Astrocyte (in vitro differentiated cells and primary cell): ENCODE results near the gene PPP2R2C. TPM values are rescaled to one million over a fixed set of nuclear protein-coding genes. Genes with fewer than 3 reads are reported as not detected.

Experiments used
- DNase-seq: peaks from one replicate; pipeline ENCODE4 v3.0.0-alpha.2; 2010; ENCODE audit warnings: low read depth
- FAIRE-seq: peaks from 2 replicates; lab custom pipeline; 2011; peaks lifted over from hg19 to GRCh38; lab: Jason Lieb, UNC
- H2AFZ ChIP-seq: 2 replicates; pipeline ENCODE4 v1.6.0; 2012; ENCODE audit warnings: low read depth, low read length, inconsistent platforms
- H3K27ac ChIP-seq: 2 replicates; pipeline ENCODE4 v1.5.1; 2011; ENCODE audit warnings: low read depth, low read length, inconsistent platforms
- H3K27me3 ChIP-seq: 2 replicates; pipeline ENCODE4 v1.6.0; 2011; ENCODE audit warnings: low read length, inconsistent platforms; ENCODE audit not compliant: insufficient read depth
- H3K36me3 ChIP-seq: 2 replicates; pipeline ENCODE4 v1.5.1; 2011; ENCODE audit warnings: low read length, inconsistent platforms; ENCODE audit not compliant: insufficient read depth
- H3K4me1 ChIP-seq: 2 replicates; pipeline ENCODE4 v1.5.1; 2011; ENCODE audit warnings: low read length, inconsistent platforms; ENCODE audit not compliant: insufficient read depth
- H3K4me2 ChIP-seq: 2 replicates; pipeline ENCODE4 v1.6.0; 2012; ENCODE audit warnings: low read length, inconsistent platforms
- H3K4me3 ChIP-seq: 2 replicates; pipeline ENCODE4 v1.5.1; 2011; ENCODE audit warnings: low read depth, mild to moderate bottlenecking, low read length, inconsistent platforms; ENCODE audit not compliant: insufficient read depth
- H3K79me2 ChIP-seq: 2 replicates; pipeline ENCODE4 v1.6.0; 2012; ENCODE audit warnings: mild to moderate bottlenecking, low read length, inconsistent platforms; ENCODE audit not compliant: insufficient read depth
- H3K9ac ChIP-seq: 2 replicates; pipeline ENCODE4 v1.6.0; 2012; ENCODE audit warnings: mild to moderate bottlenecking, low read length, inconsistent platforms
- H3K9me3 ChIP-seq: 2 replicates; pipeline ENCODE4 v1.5.1; 2012; ENCODE audit warnings: low read depth, mild to moderate bottlenecking, low read length, inconsistent platforms; ENCODE audit not compliant: insufficient read depth
- H4K20me1 ChIP-seq: 2 replicates; pipeline ENCODE4 v1.6.0; 2012; ENCODE audit warnings: low read length, inconsistent platforms; ENCODE audit not compliant: insufficient read depth
- H3K27ac Mint-ChIP-seq: one replicate; pipeline ENCODE4 v1.8.0; 2021; ENCODE audit warnings: mild to moderate bottlenecking, mixed read lengths; ENCODE audit not compliant: unreplicated experiment
- H3K27me3 Mint-ChIP-seq: one replicate; pipeline ENCODE4 v1.8.0; 2021; ENCODE audit warnings: low read depth, mixed read lengths; ENCODE audit not compliant: unreplicated experiment
- H3K36me3 Mint-ChIP-seq: one replicate; pipeline ENCODE4 v1.8.0; 2021; ENCODE audit warnings: low read depth, mixed read lengths; ENCODE audit not compliant: unreplicated experiment
- H3K4me1 Mint-ChIP-seq: one replicate; pipeline ENCODE4 v1.8.0; 2021; ENCODE audit warnings: low read depth, mixed read lengths; ENCODE audit not compliant: unreplicated experiment
- H3K4me3 Mint-ChIP-seq: one replicate; pipeline ENCODE4 v1.8.0; 2021; ENCODE audit warnings: mild to moderate bottlenecking, moderate library complexity, mixed read lengths; ENCODE audit not compliant: unreplicated experiment
- H3K9me3 Mint-ChIP-seq: one replicate; pipeline ENCODE4 v1.8.0; 2021; ENCODE audit warnings: mild to moderate bottlenecking, mixed read lengths; ENCODE audit not compliant: unreplicated experiment
- EZH2 ChIP-seq: IDR thresholded peaks from 2 replicates; pipeline ENCODE4 v1.6.1; 2012; ENCODE audit warnings: mild to moderate bottlenecking, low read length, inconsistent platforms; ENCODE audit not compliant: insufficient read depth
- total RNA-seq: library from RNA; stranded (reverse); gene quantifications from 2 replicates; pipeline ENCODE4 v1.2.1, GENCODE V29; 2021
- TF ChIP-seq, protein P1 (sequence below): IDR thresholded peaks from 2 replicates; pipeline ENCODE4 v1.5.1; 2011; ENCODE audit warnings: low read depth, mild to moderate bottlenecking, inconsistent platforms, low read length, moderate library complexity; ENCODE audit not compliant: insufficient read depth

The PPP2R2C gene
- total RNA-seq, 1 donor from 2014 or later: 1.1 TPM

GRCh38 chr4:6470502-6471306, 1.7 kb downstream of the PPP2R2C start:
- Histone ChIP-seq H3K27me3 (peaks cover 38% of the 10 kb centered on the region), H3K4me3 (peak overlapping the region; percentile 28), H3K9ac (no peak overlapping the region), H4K20me1 (no peaks in the 10 kb centered on the region), H3K79me2 (no peaks in the 10 kb centered on the region), H3K9me3 (no peaks in the 10 kb centered on the region), H3K27ac (no peak overlapping the region), H2AFZ (peak overlapping the region; percentile 78), H3K4me1 (no peaks in the 10 kb centered on the region), H3K4me2 (peak overlapping the region; percentile 84), H3K36me3 (no peaks in the 10 kb centered on the region)
- Mint-ChIP-seq H3K4me1 (no peaks in the 10 kb centered on the region), H3K27ac (no peak overlapping the region), H3K36me3 (no peaks in the 10 kb centered on the region), H3K9me3 (peaks cover 2% of the 10 kb centered on the region), H3K4me3 (peak overlapping the region; percentile 74), H3K27me3 (peaks cover 67% of the 10 kb centered on the region)
- peak; percentile 20 for DNase-seq
- peak; percentile 78 for TF ChIP-seq EZH2
- TF ChIP-seq, protein P1, sequence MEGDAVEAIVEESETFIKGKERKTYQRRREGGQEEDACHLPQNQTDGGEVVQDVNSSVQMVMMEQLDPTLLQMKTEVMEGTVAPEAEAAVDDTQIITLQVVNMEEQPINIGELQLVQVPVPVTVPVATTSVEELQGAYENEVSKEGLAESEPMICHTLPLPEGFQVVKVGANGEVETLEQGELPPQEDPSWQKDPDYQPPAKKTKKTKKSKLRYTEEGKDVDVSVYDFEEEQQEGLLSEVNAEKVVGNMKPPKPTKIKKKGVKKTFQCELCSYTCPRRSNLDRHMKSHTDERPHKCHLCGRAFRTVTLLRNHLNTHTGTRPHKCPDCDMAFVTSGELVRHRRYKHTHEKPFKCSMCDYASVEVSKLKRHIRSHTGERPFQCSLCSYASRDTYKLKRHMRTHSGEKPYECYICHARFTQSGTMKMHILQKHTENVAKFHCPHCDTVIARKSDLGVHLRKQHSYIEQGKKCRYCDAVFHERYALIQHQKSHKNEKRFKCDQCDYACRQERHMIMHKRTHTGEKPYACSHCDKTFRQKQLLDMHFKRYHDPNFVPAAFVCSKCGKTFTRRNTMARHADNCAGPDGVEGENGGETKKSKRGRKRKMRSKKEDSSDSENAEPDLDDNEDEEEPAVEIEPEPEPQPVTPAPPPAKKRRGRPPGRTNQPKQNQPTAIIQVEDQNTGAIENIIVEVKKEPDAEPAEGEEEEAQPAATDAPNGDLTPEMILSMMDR: no peak
- no peak for FAIRE-seq

- H3K27me3 ChIP-seq: peaks cover 38% of the 10 kb centered on the region
- Mint-ChIP-seq H3K9me3 (peaks cover 2% of the 10 kb centered on the region), H3K36me3 (no peaks in the 10 kb centered on the region), H3K4me3 (peak overlapping the region; percentile 74), H3K27ac (no peak overlapping the region), H3K27me3 (peaks cover 62% of the 10 kb centered on the region), H3K4me1 (no peaks in the 10 kb centered on the region)
- no peak overlapping the region for H3K9ac ChIP-seq
- no peaks in the 10 kb centered on the region for H3K9me3 ChIP-seq
- no peak for FAIRE-seq
- no peaks in the 10 kb centered on the region for H3K79me2 ChIP-seq
- H4K20me1 ChIP-seq: no peaks in the 10 kb centered on the region
- H3K36me3 ChIP-seq: no peaks in the 10 kb centered on the region
- peak overlapping the region; percentile 84 for H3K4me2 ChIP-seq
- no peak for DNase-seq
- no peak for TF ChIP-seq EZH2
- TF ChIP-seq, protein P1: no peak
- peak overlapping the region; percentile 78 for H2AFZ ChIP-seq
- no peak overlapping the region for H3K27ac ChIP-seq
- peak overlapping the region; percentile 28 for H3K4me3 ChIP-seq
- no peaks in the 10 kb centered on the region for H3K4me1 ChIP-seq
These were observed 2.4 kb downstream of the PPP2R2C start for GRCh38 chr4:6469898-6470501.
